ENCODE data around the gene FBLN2.

FBLN2 gene

GRCh38 chr3:13674538-13675185, 125.7 kb downstream of the FBLN2 start:
- no peak for TF ChIP-seq CTCF (IDR thresholded peaks at IDR 0.05; ENCODE audit: extremely low read depth, missing control alignments)
- no peak for DNase-seq (ENCODE audit: low spot score)

GRCh38 chr3:13676356-13677017, 127.6 kb downstream of the FBLN2 start:
- no peak for DNase-seq (ENCODE audit: low spot score)
- TF ChIP-seq CTCF (IDR thresholded peaks at IDR 0.05; ENCODE audit: extremely low read depth, missing control alignments): no peak

- no peak for TF ChIP-seq CTCF (IDR thresholded peaks at IDR 0.05; ENCODE audit: extremely low read depth, missing control alignments)
- DNase-seq (ENCODE audit: low spot score): no peak
Observed at GRCh38 chr3:13677272-13677671, 128.3 kb downstream of the FBLN2 start.

GRCh38 chr3:13681931-13682330, 133.0 kb downstream of the FBLN2 start:
- DNase-seq (ENCODE audit: low spot score): no peak
- TF ChIP-seq CTCF (IDR thresholded peaks at IDR 0.05; ENCODE audit: extremely low read depth, missing control alignments): no peak

- TF ChIP-seq CTCF (IDR thresholded peaks at IDR 0.05; ENCODE audit: extremely low read depth, missing control alignments): no peak
- no peak for DNase-seq (ENCODE audit: low spot score)
Observed at GRCh38 chr3:13682331-13683013, 133.5 kb downstream of the FBLN2 start.

- no peak for DNase-seq (ENCODE audit: low spot score)
- TF ChIP-seq CTCF (IDR thresholded peaks at IDR 0.05; ENCODE audit: extremely low read depth, missing control alignments): no peak
Observed at GRCh38 chr3:13683288-13683687, 134.4 kb downstream of the FBLN2 start.

GRCh38 chr3:13683772-13684171, 134.8 kb downstream of the FBLN2 start:
- no peak for DNase-seq (ENCODE audit: low spot score)
- no peak for TF ChIP-seq CTCF (IDR thresholded peaks at IDR 0.05; ENCODE audit: extremely low read depth, missing control alignments)

Measured in GM20000 (cell line).